GM21737 (cell line): ENCODE data around the gene TMEM11.

Experiments
- ATAC-seq: cut with Tn5 transposase; IDR thresholded peaks from one replicate; pipeline ENCODE4 v1.9.1; 2021; ENCODE audit warnings: mild to moderate bottlenecking, moderate library complexity; ENCODE audit not compliant: unreplicated experiment

TMEM11 gene

DNA sequence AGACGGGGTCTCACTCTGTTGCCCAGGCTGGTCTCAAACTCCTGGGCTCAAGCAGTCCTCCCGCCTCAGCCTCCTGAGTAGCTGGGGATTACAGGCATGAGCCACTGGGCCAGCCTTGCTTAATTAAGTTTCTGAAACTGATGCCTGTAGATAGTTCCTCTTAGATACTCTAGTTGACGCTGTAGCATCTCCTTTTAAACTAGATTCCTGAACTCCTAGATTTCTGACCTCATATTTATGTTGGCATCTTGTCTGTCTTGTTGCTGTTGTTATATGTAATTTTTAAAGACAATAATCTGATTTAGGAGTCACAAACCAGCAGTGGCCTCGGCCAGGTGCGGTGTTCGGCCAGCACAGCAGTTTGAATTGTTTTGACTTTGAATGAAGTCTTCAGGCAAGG is 49.7 kb downstream of the TMEM11 start:
- ATAC-seq: no peak

DNA sequence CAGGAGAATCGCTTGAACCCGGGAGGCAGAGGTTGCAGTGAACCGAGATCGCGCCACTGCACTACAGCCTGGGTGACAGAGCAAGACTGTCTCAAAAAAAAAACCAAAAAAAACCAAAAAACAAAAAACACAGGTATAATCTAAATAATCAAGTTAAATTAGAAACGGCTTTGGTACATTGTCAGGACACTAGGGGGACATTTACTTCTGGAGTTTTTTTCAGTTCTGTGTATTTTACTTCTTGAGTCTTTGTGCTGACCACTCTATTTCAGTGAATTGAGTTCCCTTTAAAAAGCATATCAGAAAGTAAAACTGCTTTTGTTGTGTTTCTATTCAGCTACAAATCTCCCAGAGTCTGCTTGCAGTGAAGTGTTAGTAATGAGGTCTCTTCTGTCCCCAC is 50.9 kb downstream of the TMEM11 start:
- no peak for ATAC-seq

DNA sequence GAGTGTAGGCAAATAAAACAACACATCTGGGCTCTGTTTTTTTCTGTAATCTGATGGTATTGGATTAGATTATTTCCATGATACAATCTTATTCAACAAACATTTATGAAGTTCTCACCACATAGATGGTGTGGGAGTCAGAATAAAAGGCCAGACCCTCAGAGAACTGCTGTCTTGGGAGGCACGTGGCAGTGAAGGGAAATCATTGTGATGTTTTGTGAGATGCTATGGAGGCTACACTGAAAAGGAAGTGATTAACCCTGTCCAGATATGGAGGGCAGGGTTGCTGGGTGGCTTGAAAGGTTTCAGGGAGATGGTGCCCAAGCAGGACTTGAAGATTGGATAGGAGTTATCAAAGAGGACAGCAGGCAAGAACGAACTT is 51.6 kb downstream of the TMEM11 start:
- no peak for ATAC-seq

DNA sequence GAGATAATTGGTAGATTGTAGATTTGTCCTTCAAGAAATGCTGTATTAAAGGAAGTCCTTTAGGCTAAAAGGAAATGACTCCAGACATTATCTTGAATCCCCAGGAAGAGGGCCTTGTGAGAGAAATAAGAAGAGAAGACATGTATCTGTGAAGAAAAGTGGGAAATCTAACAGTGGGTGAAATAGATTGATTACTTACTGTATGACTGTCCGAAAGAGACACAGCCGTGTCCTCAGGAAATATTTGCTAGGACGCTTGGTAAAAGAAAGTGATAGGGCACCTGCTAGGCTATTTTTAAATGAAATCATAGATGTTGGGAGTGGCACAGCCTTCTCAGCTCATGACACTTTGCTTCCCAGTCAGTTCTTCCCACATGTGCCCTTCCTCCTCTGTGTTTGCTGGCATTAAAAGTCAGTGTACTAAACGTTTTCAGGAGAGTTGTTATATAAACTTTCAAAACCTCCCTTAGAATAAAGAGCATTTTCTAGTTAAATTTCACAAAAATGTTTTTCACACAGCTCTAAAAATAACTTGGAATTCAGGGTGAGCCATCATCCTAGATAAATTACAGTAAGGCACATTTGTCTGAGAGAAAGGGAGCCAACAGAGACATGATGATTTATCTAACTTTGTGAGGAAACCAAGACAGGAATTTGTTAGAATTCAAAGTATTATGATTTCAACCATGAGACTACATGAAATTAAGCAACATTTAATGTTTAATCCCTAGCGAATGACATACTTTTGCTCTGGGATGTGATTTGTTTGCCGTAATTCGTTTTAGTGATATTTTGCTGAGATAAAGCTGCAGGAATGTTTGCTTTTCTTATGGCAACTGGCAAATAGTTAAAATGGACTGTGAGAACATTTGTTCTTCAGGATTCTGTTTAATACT is 52.2 kb downstream of the TMEM11 start:
- ATAC-seq: no peak

DNA sequence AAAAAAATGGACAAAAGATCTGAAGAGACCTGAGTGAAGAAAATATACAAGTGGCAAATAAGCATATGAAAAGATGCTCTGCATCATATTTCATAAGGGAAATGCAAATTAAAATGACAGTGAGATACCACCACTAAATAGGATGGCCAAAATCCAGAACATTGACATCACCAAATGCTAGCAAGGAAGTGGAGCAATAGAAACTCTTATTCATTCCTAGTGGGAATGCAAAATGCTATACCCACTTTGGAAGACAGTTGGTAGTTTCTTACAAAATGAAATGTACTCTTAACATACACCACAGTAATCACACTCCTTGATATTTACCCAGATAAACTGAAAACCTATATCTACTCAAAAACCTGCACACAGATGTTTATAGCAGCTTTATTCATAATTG is 53.6 kb downstream of the TMEM11 start:
- ATAC-seq: no peak

DNA sequence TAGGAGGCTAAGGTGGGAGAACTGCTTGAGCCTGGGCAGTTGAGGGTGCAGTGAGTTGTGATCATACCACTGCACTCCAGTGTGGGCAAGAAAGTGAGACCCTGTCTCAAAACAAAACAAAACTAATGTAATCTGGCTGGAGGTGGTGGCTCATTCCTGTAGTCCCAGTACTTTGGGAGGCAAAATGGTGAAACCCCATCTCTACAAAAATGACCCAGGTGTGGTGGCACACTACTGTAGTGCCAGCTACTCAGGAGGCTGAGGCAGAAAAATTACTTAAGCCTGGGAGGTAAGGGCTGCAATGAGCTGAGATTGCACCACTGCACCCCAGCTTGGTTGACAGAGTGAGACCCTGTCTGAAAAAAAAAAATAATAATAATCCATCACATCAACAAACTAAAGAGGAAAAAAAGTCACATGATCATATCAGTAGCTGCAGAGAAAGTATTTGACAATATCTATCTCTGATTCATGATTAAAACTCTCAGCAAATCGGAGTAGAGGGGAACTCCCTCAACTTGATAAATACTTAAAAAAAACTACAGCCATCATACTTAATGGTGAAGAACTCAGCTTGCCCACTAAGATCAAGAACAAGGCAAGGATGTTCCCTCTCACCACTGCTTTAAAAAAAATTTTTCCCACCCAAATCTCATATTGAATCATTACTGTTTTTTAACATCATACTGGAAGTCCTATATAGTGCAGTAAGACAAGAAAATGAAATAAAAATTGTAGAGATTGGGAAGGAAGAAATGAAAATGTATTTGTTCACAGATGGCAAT is 56.2 kb downstream of the TMEM11 start:
- ATAC-seq: no peak

DNA sequence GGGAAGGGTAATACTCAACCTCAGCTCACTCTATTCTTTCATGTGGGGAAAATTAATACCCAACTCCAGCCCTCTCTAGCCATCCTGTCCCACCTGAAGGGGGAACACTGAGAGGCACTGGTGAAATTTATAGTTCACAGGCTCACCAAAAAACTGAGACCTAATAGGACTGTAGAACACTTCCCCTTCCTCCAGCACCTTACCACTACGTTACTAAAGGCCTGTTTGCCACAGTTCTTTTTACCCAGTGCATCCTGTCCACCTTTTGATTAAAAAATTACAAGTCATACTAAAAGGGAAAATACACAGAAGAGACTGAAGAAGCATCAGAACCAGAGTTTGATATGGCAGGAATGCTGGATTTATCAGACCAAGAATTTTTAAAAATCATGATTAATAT is 61.2 kb downstream of the TMEM11 start:
- ATAC-seq: no peak

DNA sequence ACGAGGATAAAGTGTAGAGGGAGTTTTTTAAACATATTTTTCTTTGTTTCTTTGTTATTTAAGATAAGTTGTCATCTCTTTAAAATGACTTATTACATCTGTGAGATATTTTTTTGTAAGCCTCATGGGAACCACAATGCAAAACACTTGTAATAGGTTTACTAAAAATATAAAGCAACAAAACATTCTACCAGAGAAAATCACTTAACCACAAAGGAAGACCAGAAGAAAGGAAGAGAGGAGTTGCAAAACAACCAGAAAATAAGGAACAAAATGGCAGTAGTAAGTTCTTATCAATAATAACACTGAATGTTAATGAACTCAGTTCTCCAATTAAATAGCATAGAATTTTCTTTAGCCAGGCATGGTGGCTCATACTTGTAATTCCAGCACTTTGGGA is 64.3 kb downstream of the TMEM11 start:
- ATAC-seq: no peak
